GM18870 (cell line): ENCODE measurements around the gene SLC15A3.

Experiments used
- ATAC-seq: cut with Tn5 transposase; IDR thresholded peaks from one replicate; pipeline ENCODE4 v1.9.1; 2021; ENCODE audit warnings: moderate library complexity; ENCODE audit not compliant: unreplicated experiment

SLC15A3 gene

DNA sequence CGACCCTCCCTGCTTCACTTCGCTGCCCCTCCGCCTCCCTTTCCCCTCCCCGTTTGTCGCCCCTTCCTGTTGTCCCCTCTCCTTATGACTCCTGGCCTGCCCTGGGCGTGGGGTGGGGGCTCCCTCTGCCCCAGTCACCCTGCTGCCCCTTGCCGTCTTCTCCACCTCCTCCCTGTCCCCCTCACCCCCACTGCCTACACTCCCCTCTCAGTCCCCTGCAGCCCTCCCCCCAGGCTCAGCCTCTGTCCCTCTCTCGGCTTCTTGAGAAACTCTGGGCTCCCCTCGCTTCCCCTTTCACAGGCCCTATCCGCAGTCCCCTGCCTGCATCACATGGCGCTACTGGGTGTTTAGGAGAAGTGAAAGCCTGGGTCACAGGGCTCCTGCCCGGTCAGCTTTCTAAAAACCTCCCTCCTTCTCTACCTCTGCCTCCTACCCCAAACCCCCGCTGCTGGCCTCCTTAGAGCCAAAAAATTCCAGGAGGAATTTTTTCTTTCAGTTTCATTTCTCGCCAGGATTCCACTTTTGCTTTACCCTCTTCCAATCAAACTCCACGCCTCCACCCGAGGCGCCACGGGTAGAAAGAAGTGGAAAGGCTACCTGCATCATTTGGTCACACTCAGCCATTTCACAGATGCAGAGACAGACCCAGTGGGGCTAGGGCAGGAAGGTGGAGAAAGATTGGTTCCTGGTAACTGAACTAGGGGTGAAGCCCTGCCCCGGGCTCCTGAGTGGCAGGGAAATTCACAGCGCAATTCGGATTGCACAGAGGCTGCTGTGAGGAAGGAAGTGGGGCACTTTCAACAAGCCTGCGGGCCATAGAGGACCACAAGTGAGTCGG lies at the start of gene SLC15A3:
Gene SLC15A3, minus strand, starts transcription at position 273 of the 838 bp plus-strand sequence. CDS start 625 bp downstream, outside the sequence.
- peak; percentile 64 for ATAC-seq

DNA sequence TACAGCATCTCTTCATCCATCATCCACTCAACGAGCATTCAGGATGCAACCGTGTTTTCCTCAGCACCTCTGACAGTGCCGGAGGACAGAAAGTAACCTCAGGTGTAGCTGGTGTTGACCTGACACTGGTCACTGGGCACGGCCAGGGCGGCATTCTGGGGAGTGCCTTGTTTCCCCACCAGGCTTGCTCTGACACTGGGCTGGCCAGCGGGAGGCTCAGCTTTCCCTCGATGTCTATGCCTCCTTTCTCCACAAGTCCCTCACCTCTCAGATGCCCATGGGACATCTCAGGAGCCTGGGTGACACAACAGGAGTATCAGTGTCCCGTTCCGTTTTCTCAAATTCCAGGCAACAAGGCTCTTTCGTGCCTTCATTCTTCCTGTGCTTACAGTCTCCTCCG lies 48.5 kb upstream of the SLC15A3 start:
- no peak for ATAC-seq

DNA sequence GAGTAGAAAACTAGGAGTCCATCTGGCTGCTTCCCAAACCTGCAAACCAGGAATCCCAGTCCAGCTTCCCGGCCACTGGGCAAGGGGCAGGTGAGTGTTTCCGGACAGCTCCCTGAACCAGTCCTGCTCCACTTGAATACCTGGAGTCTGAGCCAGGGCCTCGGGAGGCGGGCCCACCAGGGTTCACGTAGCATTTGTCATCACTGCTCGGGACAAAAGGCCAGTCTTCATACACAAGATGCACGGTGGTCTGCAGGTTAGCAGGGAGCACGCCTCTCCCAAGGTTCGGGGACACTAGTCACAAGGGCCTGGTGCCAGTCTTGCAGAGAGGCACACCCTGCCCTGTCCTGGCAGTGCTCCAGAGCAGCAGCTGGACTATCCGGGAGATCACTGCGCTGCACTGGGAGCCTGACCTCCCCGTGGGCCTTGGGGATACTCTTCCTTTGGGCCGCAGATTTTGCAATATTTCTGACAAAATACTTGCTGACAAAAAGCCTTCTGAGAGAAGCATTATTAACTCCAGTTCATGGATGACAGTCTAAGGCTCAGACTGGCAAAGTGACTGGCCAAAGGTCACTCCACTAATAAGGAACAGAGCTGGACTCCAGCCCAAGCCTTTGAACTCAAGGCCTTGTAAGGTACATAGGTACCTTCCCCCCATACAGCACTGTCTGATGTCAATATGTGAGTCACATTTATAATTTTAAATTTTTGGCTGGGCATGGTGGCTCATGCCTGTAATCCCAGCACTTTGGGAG lies 44.6 kb upstream of the SLC15A3 start:
- no peak for ATAC-seq

DNA sequence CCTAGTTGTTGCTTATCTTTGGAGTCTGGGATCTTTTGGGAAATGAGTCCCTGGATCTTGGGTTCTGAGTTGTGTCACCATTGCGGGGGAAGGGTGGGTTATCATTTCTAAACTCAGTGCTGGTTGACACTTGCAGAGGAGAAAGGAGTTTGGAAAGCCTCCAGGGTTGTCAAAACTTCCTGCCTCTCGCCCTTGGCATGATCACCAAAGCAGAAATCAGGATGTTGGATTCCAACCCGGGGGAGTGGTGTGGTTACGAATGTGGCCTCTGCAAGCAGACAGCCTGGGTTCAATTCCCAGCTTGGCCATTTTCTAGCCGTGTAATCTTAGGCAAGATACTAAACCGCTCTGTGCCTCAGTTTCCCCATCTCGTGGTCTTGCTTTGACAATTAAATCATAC lies 43.8 kb upstream of the SLC15A3 start:
- ATAC-seq, result no peak

DNA sequence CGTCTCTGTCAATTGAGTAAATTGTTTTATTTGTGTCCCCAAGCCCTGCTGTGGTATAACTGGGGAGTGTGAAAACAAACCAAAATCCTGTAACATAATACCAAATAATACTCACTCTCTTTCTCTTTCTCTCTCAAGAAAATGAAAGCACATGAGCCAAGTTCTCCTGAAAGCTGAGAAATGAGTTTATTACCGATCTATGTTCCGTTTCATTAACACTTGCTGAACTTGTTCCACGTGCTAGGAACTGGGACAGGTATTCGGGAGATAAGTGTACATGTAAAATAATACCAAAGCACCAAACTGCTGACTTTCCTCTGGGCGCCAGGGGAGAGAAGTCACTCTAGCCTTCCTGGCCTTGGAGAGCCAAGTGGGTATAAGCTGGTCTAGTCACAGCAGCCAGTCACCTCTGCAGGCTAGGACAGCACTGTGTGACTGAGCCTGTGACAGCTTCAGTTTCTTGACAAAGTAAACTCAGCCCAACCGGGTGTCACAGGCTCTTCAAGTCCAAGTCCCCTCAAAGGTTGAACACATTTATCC lies 42.6 kb upstream of the SLC15A3 start:
- ATAC-seq, result no peak

DNA sequence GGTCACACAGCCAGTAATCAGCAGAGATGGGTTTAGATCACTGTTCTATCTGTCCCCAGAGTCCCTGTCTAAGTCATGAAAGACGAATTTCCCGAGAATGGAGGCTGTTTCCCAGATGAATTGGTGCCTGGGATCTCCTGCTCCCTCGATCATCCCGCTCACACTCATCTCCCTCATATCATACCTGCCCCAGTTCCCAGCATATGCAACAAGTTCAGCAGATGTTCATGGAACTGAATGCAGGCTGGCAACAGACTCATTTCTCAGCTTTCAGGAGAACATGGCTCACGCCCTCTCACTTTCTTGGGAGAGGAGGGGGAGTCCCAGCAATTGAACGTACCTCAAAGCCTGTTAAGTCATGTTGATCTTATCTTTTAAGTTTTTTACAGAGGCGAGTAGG lies 41.6 kb upstream of the SLC15A3 start:
- ATAC-seq, result no peak

DNA sequence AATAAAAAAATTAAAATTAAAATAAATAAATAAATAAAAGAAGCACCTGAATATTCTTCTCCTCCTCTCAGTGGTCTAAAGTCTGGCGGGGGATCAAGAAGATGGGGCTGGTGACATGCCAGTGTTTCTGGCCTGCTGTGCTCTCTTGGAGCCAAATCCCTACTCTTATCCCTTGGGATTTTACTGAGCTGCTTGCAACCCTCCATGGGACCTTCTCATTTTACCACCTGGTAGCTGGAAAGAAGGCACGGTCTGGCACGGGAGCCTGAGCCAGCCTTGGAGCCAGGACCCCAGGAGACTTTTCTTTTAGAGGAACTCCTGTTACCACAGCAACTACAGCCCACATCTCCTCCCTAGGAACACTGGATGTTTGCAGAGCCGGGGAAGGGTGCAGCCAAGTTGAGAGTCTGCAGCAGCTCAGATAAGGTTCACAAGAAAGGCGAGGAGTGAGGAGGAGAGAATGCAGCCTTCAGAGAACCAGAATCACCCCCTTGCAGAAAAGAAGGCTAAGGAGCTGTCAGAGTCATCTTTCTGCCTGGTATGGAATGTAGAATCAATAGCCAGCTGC lies 41.0 kb upstream of the SLC15A3 start:
- ATAC-seq, result no peak

DNA sequence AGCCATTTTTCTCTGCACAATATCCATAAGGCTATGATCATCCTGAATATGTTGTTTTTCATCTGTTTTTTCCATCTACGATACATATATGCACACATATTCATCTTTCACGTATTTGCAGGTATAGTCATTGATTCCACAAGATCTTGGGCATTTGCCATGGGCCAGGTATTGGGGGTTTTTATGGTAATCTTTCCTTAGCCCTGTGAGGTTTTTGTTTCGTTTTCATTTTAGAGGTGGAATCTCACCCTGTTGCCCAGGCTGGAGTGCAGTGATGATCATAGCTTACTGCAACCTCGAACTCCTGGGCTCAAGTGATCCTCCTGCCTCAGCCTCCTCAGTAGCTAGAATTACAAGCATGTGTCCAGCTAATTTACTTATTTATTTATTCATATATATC lies 39.5 kb upstream of the SLC15A3 start:
- ATAC-seq, result no peak

DNA sequence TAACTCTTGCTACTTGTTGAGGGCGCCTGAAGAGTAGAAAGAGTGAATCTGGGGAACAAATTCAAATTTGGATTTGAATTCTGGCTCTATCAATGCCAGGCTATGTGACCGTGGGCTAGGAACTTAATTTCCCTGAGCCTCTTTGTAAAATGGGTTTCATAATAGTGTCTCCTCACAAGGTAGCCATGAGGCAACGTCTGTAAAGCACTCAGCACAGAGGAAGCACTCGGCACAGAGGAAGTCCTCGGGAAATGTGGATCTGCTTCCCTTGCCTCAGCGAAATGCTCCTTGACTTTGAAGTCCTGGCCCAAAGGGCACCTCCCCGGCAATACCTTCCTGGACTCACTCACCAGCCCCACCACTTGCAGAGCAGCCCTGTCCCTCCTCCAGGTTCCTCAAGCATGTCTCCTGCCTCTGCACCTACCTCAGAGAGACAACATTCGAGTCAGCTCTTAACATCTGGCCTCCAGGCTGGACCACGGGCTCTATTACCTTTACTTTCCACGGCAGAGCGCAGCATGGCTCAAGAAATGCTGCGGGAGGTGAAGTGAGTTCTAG lies 37.2 kb upstream of the SLC15A3 start:
- no peak for ATAC-seq

DNA sequence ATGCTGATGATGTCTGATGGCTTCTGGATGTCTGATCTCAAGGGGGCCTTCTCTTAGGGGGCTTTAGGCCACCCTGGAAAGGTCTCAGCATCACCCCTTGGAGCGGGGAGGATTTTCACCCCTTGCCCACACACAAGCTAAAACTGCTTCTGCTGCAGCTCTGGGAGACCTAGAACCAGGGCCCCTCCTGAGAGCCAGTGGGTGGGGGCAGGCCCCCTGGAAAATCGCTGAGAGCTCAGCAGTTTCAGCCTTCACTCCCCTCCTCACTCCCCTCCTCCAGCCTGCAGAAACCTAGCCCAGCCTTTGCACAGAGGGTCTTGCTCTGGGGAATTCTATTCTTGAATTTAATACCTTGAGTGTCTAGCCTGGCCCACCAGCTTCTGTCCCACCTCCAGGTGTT lies 36.7 kb upstream of the SLC15A3 start:
- no peak for ATAC-seq

DNA sequence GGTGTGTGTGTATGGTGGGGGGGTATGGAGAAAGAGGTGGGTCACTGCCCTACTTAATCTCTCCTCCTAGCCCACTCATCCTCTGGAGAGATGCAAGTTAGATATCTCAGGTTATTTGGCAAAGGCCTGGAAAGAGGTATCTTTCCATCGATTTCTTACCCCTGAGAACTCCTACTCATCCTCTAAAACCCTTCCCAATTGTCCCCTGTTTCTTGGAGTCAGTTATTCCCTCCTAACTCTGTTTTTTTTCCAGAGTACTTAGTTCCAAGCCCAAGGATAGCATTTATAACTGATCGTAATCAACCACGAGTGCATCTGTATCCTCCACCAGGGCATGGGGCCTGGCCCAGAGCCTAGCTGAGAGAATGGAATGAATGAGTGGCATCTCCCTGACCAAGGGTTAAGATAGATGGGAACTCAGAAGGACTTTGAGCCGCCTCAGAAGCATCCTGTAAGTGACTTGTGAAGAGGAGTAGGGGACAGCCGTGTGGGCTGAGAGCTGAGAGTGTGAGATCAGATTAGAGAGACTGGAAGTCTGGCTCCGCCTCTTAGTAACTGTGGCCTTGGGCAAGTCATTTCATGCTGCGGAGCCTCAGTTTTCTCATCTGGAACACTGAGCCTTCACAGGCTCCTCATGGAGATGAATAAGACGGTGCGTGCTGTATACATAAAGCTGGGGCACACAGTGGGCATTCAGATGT lies 35.8 kb upstream of the SLC15A3 start:
- ATAC-seq, result no peak

DNA sequence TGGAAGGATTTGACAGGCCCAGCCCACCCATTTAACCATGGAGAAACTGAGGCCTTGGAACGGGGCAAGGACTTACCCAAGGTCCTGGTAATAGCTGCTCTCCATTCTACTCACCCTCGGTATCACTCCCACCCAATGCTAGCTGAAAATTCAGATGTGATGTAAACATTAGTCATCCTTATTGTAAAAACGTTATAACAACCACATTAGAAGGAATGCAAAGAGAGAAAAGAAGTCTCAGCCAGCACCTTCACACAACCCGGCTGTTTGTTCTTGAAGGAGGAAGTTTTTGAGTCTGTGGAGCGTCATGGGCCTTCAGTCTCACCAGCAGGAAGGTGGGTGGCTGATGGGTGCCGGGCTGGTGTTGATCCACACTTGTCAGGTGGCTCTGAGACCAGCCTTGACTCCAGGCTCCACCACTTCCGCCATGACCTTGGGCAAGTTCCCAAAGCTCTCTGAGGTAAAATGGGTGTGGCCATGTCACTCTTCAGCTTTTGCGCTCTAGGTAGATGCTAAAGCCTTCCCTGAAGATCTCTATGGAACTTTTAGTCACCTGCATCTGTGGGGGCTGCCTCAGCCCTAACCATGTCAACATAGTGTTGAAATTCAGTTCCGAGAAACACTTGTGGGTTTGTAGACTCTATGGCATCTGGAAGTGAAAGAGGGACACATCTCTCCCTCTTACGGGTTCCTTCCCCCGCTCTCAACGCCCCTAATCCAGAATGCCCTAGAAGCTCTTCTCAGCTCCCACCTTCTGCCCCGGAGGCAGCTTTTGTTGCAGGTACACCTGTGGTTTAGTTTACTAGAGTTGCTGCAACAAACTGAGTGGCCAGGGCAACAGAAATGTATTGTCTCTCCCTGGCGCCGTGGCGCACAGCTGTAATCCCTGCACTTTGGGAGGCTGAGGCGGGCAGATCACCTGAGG lies 34.3 kb upstream of the SLC15A3 start:
- ATAC-seq, result no peak

DNA sequence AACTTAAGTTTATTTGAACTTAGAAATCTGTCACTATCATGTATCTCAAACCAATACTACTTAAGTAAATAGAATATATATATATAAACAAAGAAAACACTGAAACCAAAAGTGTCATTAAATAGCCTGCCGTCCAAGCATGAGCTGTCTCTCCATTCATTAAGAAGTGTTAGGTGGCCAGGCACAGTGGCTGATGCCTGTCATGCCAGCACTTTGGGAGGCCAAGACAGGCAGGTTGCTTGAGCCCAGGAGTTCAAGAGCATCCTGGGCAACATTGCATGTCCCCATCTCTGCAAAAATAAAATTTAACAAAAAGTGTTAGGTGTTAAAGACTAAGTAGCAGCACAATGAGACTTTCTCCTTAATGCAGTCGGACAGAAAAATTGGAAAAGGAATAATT lies 33.5 kb upstream of the SLC15A3 start:
- ATAC-seq, result no peak

DNA sequence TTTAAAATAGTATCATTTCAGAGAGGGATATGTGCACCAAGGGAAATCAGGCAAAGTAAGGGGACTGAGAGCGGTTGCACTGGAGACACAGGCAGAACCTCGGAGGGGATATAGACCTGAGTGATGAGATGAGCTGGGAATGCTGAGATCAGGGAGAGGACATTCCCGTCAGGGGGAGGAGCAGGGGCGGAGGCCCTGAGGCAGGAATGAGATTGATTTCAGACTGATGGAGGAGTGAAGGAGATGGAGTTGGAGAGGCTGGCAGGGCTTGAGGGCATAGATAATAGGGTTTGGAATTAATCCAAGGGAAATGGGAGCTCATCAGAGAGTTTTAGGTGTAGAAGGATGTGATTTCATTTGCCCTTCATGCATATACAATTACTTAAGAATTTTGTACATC lies 32.7 kb upstream of the SLC15A3 start:
- ATAC-seq, result no peak

DNA sequence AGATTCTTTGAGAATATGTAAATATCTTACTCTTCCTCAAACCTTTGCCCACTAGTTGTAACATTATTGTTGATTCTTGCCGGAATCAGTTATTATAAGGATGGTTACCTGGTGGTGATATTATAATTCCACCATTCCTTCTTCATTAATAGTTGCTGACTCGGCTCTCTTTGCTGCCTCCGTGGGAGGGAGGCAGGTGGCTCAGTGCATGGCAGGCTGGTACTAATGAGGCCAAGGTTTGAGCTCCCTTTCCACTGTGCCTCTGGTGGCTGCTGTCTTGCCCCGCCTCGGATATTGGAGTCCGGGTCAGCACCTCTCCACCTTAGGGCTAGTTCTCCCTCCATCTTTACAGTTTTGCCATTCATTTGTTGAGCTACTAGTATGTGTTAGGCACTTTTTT lies 32.2 kb upstream of the SLC15A3 start:
- no peak for ATAC-seq

DNA sequence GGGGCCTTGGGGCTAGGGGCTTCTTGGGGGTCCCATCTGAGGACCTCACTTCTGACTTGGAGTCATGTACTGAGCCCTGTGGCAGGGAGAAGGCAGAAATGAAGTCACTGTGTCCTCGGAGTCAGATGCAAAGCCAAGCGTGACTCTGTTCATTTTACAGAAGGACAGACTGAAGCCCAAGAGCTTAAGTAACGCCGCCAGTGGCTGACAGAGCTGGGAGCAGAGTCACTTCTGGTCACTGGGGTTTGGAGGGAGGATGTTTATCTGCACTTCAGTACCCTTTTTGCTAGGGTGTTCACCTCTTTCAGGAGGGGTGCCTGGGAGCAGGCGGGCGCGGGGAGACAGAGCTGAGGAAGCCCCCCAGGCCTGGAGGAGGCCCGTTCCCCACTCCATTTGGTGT lies 30.2 kb upstream of the SLC15A3 start:
- ATAC-seq, result no peak

DNA sequence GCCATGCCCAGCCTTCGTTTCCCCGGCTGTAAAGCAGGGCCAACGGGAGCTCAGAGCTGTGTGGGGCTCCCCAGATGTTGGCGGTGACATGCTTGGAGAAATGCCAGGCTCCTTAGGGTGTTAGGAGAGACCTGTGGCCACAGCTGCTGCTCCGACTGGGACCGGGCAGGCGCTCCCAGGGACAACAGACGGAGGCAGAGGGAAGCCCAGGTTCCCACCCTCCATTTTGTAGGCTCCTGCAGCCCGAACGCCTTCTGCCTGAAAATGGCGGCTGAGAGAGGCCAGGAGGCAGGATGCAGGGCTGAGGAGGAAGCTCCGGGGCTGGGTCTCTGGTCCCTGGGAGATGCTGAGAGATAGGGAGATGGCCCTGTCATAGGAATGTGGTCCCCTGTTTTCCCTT lies 29.5 kb upstream of the SLC15A3 start:
- ATAC-seq, result no peak

DNA sequence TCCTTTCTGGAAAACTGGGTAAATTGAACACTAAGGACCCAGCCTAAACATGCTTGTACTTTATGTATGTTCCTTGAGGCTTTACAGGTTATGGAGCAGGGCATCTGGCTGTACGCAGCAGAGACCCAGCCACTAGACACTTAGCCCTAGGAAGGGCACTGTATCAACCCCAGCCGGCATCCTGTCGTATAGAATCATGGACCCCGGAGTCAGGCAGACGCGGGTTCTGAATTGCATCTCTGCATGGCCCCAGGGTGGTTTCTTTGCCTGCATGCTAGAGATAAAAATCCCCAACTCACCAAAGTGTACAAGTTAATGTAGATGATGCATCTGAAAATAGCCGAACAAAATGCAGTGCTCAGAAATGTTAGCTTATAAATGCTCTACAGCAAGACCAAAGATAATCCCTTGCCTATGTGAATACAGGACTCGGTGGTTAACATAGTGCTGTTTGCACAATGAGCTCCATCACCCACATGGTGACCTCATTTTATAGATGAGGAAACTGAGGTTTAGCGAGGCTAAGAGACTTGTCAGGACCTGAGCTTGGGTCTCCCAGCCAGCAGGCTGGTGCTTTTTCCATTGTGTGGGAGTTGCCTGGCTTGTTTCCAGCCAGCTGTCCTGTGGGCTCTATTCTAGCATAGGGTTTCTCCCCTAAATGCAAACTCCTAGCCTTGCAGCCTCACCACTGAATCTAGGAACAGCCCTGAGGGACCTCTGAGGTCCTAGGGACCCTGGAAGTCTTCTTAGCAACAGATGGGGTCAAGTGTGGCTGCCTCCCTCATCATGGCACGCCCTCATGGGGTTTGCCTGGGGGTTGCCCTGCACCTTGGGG lies 26.8 kb upstream of the SLC15A3 start:
- ATAC-seq, result no peak

DNA sequence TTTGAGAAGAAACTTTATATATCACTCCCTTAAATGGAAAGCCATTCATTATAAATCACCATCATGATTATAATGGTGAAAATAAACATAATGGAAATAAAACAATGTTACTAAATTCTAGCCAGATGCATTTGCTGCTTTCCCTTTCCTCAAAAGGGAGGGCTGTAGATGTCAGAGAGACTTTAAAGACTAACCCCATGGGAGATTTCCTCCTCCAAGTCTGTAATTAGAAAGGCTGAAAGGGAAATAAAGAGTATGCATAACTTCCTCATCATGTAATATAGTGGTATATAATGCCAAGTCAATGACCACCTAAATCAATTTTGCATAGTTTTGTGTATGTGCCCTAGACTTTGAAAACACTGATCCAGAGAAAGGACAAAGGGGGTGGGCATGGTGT lies 25.9 kb upstream of the SLC15A3 start:
- no peak for ATAC-seq
